Testis (tissue), 3 donors: ENCODE results near the gene MON1B. TPM values are rescaled to one million over a fixed set of nuclear protein-coding genes. Genes with fewer than 3 reads are reported as not detected.
"Not testable (repeated sequence)": the region's sequence is repeated elsewhere in the genome, so short reads cannot be mapped to it uniquely, and the experiment has no call there.

ENCODE experiments used
- DNase-seq: peaks from one replicate; pipeline ENCODE4 v3.0.0-alpha.2; 2019
- H3K27ac ChIP-seq, 2 donors: fragments of 200-600 bp; sonication (generic); one replicate each; pipeline ENCODE4 v1.5.1; 2019
- H3K27me3 ChIP-seq: fragments of 200-600 bp; sonication (generic); one replicate; pipeline ENCODE4 v1.5.1; 2019
- H3K36me3 ChIP-seq: fragments of 200-600 bp; sonication (generic); one replicate; pipeline ENCODE4 v1.5.1; 2017; ENCODE audit warnings: low read depth; ENCODE audit errors: missing control alignments
- H3K4me1 ChIP-seq: fragments of 200-600 bp; sonication (generic); one replicate; pipeline ENCODE4 v1.5.1; 2019
- H3K4me3 ChIP-seq, 2 donors: fragments of 200-600 bp; sonication (generic); one replicate each; pipeline ENCODE4 v1.5.1; 2017 to 2019
- H3K9me3 ChIP-seq: fragments of 200-600 bp; sonication (generic); one replicate; pipeline ENCODE4 v1.5.1; 2017
- POLR2A ChIP-seq: fragments of 450-650 bp; IDR thresholded peaks from one replicate; pipeline ENCODE4 v1.6.1; 2017; ENCODE audit warnings: antibody characterized with exemption, mild to moderate bottlenecking, moderate library complexity
- WGBS, 2 donors: methylation state at CpG; one replicate each; pipeline ENCODE4 v1.1.5; 2018; 5-methylcytosine and 5-hydroxymethylcytosine counted together
- intact Hi-C: fragments of 100-400 bp; cut with DNase I; formaldehyde crosslinking; loops from one replicate; pipeline ENCODE4 v1.15.1; 2023; ENCODE audit warnings: low total_unique reads
- polyA plus RNA-seq: library from polyadenylated mRNA; stranded (reverse); fragments of 350-450 nt; fragmentation: Illumina TruSeq; extraction: RNeasy Lipid Tissue Mini Kit (QIAGEN cat#74804); gene quantifications from one replicate; pipeline ENCODE4 v1.2.3, GENCODE V29; 2014; ENCODE audit warnings: low read depth, low replicate concordance; ENCODE audit not compliant: insufficient read depth
- total RNA-seq, 2 donors: library from RNA; depleted of rRNA; stranded (reverse); fragments of >200 nt; gene quantifications; one replicate each; pipeline ENCODE4 v1.2.3, GENCODE V29; 2016
- TF ChIP-seq, protein P1 (sequence below), 3 experiments: fragments of 450-650 bp in 2 of 3; fragments of 200-600 bp in 1 of 3; sonication (generic) in 1 of 3; IDR thresholded peaks; one replicate each; pipeline ENCODE4 v1.5.1; 2016 to 2019; ENCODE audit warnings: antibody characterized with exemption in 3 of 3, mild to moderate bottlenecking in 2 of 3, moderate library complexity in 1 of 3

MON1B gene
- total and polyA plus RNA-seq, 3 donors from 2014 or later, result 18.6 to 30.5 (median 25.4) TPM

DNA sequence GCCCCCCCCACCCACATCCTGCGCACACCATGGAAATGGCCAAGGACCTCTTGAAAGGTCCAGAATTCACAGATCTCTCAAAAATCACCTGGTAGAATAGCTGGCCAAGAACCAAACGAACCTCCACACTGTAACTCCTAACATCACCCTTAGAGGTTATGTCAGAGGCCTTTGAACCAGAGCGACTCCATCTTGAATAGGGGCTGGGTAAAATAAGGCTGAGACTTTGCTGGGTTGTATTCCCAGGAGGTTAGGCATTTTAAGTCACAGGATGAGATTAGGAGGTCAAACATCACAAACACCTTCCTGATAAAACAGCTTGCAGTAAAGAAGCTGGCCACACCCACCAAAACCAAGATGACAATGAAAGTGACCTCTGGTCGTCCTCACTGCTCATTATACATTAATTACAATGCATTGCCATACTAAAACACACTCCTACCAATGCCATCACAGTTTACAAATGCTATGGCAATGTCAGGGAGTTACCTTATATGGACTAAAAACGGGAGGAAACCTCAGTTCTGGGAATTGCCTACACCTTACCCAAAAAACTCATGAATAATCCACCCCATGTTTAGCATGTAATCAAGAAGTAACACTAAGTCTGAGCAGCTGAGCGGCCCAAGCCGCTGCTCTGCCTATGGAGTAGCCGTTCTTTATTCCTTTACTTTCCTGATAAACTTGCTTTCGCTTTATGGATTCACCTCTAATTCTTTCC, 43.0 kb downstream of the MON1B start:
- Histone ChIP-seq H3K4me3 (no peak overlapping the region), H3K27ac (no peak overlapping the region), H3K9me3 (no peaks in the 10 kb centered on the region), H3K4me1 (no peaks in the 10 kb centered on the region), H3K27me3 (no peaks in the 10 kb centered on the region), H3K36me3 (no peaks in the 10 kb centered on the region)
- intact Hi-C loops, result no loop called here
- TF ChIP-seq POLR2A, result no peak
- TF ChIP-seq, protein P1, sequence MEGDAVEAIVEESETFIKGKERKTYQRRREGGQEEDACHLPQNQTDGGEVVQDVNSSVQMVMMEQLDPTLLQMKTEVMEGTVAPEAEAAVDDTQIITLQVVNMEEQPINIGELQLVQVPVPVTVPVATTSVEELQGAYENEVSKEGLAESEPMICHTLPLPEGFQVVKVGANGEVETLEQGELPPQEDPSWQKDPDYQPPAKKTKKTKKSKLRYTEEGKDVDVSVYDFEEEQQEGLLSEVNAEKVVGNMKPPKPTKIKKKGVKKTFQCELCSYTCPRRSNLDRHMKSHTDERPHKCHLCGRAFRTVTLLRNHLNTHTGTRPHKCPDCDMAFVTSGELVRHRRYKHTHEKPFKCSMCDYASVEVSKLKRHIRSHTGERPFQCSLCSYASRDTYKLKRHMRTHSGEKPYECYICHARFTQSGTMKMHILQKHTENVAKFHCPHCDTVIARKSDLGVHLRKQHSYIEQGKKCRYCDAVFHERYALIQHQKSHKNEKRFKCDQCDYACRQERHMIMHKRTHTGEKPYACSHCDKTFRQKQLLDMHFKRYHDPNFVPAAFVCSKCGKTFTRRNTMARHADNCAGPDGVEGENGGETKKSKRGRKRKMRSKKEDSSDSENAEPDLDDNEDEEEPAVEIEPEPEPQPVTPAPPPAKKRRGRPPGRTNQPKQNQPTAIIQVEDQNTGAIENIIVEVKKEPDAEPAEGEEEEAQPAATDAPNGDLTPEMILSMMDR (IDR thresholded peaks at IDR 0.05), result no peak
- WGBS, 2 donors, result 56 to 69% methylated on average over 9 of the region's 9 CpGs
- DNase-seq, result no peak

DNA sequence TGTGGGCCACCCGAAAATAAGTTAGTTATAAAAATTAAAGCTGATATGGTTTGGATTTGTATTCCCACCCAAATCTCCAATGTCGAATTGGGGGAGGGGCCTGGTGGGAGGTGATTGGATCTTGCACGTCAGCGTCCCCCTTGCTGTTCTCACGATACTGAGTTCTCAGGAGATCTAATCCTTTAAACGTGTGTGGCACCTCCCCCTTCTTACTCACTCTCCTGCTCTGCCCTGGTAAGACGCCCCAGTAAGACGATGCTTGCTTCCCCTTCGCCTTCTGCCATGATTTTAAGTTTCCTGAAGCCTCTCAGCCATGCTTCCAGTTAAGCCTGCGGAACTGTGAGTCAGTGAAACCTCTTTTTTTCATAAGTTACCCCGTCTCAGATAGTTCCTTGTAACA, 43.6 kb downstream of the MON1B start:
- H3K9me3 ChIP-seq, result no peaks in the 10 kb centered on the region
- 34% methylated on average over 11 of the region's 11 CpGs for WGBS, 2 donors
- no peak for TF ChIP-seq POLR2A
- TF ChIP-seq, protein P1 (IDR thresholded peaks at IDR 0.05), result no peak
- H3K4me3 ChIP-seq, result no peak overlapping the region
- H3K4me1 ChIP-seq, result no peaks in the 10 kb centered on the region
- intact Hi-C loops, result no loop called here
- no peak overlapping the region for H3K27ac ChIP-seq
- no peaks in the 10 kb centered on the region for H3K27me3 ChIP-seq
- DNase-seq, result no peak
- no peaks in the 10 kb centered on the region for H3K36me3 ChIP-seq

DNA sequence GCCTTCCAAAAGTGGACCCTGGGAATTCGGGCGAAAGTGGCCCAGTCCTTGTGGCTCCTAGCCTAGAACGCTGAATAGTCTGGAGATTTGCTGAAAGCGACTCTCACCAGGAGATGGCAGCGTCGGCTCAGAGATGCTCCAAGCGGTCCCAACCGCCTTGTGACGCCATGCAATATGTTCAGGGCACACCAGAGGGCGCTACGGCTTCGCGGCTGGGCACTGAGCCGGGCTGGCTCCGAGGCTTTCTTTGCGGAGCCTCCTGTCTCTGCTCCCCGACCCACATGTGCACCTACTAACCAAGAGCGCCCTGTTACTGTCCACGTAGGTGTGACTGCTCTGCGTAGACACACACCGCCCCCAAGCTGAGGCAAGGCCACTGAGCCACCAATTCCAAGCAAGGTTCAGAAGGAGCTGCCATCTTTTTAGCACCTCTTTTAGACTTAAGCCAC, 45.1 kb downstream of the MON1B start:
- H3K4me3 ChIP-seq, result peak overlapping the region; percentile 20 to 31
- H3K36me3 ChIP-seq, result no peaks in the 10 kb centered on the region
- intact Hi-C loops, result no loop called here
- DNase-seq, result peak; percentile 92
- no peaks in the 10 kb centered on the region for H3K27me3 ChIP-seq
- WGBS, 2 donors, result 1 to 2% methylated on average over 7 to 20 of the region's 21 CpGs
- H3K27ac ChIP-seq, result no peak overlapping the region
- TF ChIP-seq, protein P1 (IDR thresholded peaks at IDR 0.05), result peak; percentile 91 to 95 (median 94)
- TF ChIP-seq POLR2A, result no peak
- H3K4me1 ChIP-seq, result no peaks in the 10 kb centered on the region
- no peaks in the 10 kb centered on the region for H3K9me3 ChIP-seq

DNA sequence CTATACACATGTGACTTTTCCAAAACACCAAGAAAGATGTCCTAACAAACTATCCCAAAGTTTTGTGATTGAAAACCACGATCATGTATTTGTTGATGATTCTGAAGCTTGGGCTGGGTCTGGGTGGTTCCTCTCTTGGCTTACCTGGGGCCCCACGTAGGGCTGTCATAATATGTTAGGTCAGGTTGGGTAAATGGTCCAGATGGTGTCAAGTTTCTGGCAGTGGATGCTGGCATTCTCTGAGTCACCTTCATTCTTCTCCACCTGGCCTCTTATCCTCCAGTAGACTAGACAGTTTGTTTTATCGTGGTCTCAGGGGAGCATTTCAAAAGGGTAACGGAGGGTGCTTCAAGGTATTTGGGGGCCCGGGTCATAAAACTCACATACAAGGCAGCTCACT, 47.6 kb downstream of the MON1B start:
- Histone ChIP-seq H3K4me1 (no peaks in the 10 kb centered on the region), H3K36me3 (no peaks in the 10 kb centered on the region), H3K27me3 (no peaks in the 10 kb centered on the region), H3K27ac (no peak overlapping the region), H3K4me3 (no peak overlapping the region), H3K9me3 (no peaks in the 10 kb centered on the region)
- no peak for DNase-seq
- 87% methylated on average over 5 of the region's 5 CpGs for WGBS, 2 donors
- intact Hi-C loops, result no loop called here
- TF ChIP-seq, protein P1 (IDR thresholded peaks at IDR 0.05), result no peak
- no peak for TF ChIP-seq POLR2A

DNA sequence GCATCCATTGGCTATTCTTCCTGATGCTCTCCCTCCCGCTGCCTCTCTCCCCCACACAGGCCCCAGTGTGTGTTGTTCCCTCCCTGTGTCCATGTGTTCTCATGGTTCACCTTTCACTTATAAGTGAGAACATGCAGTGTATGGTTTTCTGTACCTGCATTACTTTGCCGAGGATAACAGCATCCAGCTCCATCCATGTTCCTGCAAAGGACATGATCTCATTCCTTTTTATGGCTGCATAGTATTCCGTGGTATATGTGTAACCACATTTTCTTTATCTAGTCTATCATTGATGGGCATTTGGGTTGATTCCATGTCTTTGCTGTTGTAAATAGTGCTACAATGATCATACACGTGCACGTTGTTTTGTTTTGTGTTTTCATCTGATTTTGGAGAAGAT, 51.5 kb downstream of the MON1B start:
- not testable (repeated sequence) for H3K9me3 ChIP-seq, DNase-seq, H3K4me3 ChIP-seq, H3K27me3 ChIP-seq, H3K4me1 ChIP-seq, H3K27ac ChIP-seq, H3K36me3 ChIP-seq
- 90 to 92% methylated on average over 5 of the region's 5 CpGs for WGBS, 2 donors
- intact Hi-C loops, result loop anchor here (5.0 kb wide), 1 partner anchor 335 kb away; no protein-coding TSS in a partner anchor
